ENCODE data around the gene LRMDA. TPM values are rescaled to one million over a fixed set of nuclear protein-coding genes. Genes with fewer than 3 reads are reported as not detected.

LRMDA gene
- polyA plus RNA-seq, 1 donor (not counting 4 experiments of a cell fraction or from before 2014, with no cell fraction given) = not detected

- no peaks in the 10 kb centered on the region for H3K79me2 ChIP-seq (ENCODE audit: control insufficient read depth, insufficient read depth, low read length)
- no peaks in the 10 kb centered on the region for H3K9me1 ChIP-seq (ENCODE audit: control insufficient read depth, extremely low read depth, insufficient read depth, low read length)
- no peaks in the 10 kb centered on the region for H4K20me1 ChIP-seq (ENCODE audit: control insufficient read depth, extremely low read depth, insufficient read depth, low read length)
- TF ChIP-seq EZH2 (IDR thresholded peaks at IDR 0.05; ENCODE audit: low read length) (no peak), CTCF (optimal IDR thresholded peaks at IDR 0.05 in 1 of 3, IDR thresholded peaks at IDR 0.05 in 1 of 3, conservative IDR thresholded peaks at IDR 0.05 in 1 of 3; ENCODE audit: extremely low read depth in 1 of 3, insufficient read depth in 2 of 3, low read length in 3 of 3) (no peak)
- no peak overlapping the region for H2AFZ ChIP-seq (ENCODE audit: control insufficient read depth, low read length)
- dilution Hi-C loops (cut with MboI; ENCODE audit: extremely low pct_ligation_motif_present, low sequenced_read_pairs) = no loop called here
- no peak overlapping the region for H3K9ac ChIP-seq (ENCODE audit: control insufficient read depth, extremely low read depth, insufficient read depth, low read length)
- H3K36me3 ChIP-seq (ENCODE audit: control insufficient read depth in 2 of 2, extremely low read depth in 1 of 2, insufficient read depth in 2 of 2, low read length in 2 of 2) = no peaks in the 10 kb centered on the region
- no peaks in the 10 kb centered on the region for H3K9me3 ChIP-seq (ENCODE audit: control insufficient read depth, low read depth, low read length)
- no peak overlapping the region for H3K4me3 ChIP-seq (ENCODE audit: control insufficient read depth in 2 of 3, extremely low read depth in 1 of 3, insufficient read depth in 2 of 3, low read depth in 1 of 3, low read length in 3 of 3)
- H3K27me3 ChIP-seq (ENCODE audit: control insufficient read depth, extremely low read depth, insufficient read depth, low read length) = no peaks in the 10 kb centered on the region
- no peak overlapping the region for H3K4me2 ChIP-seq (ENCODE audit: control insufficient read depth, extremely low read depth, insufficient read depth, low read depth, low read length)
- no peaks in the 10 kb centered on the region for H3K4me1 ChIP-seq (ENCODE audit: control insufficient read depth, extremely low read depth, insufficient read depth, low read length)
- FAIRE-seq (no peak), DNase-seq (ENCODE audit: low read depth, low spot score) (no peak)
- no peak overlapping the region for H3K27ac ChIP-seq (ENCODE audit: control insufficient read depth, insufficient read depth, low read length)
Observed at GRCh38 chr10:76572021-76572420, 1140.6 kb downstream of the LRMDA start.

GRCh38 chr10:76576276-76576962, 1145.0 kb downstream of the LRMDA start:
- H3K27me3 ChIP-seq (ENCODE audit: control insufficient read depth, extremely low read depth, insufficient read depth, low read length) = no peaks in the 10 kb centered on the region
- H3K4me3 ChIP-seq (ENCODE audit: control insufficient read depth in 2 of 3, extremely low read depth in 1 of 3, insufficient read depth in 2 of 3, low read depth in 1 of 3, low read length in 3 of 3) = no peak overlapping the region
- no peak overlapping the region for H2AFZ ChIP-seq (ENCODE audit: control insufficient read depth, low read length)
- H4K20me1 ChIP-seq (ENCODE audit: control insufficient read depth, extremely low read depth, insufficient read depth, low read length) = no peaks in the 10 kb centered on the region
- dilution Hi-C loops (cut with MboI; ENCODE audit: extremely low pct_ligation_motif_present, low sequenced_read_pairs) = no loop called here
- H3K4me2 ChIP-seq (ENCODE audit: control insufficient read depth, extremely low read depth, insufficient read depth, low read depth, low read length) = no peak overlapping the region
- H3K4me1 ChIP-seq (ENCODE audit: control insufficient read depth, extremely low read depth, insufficient read depth, low read length) = no peaks in the 10 kb centered on the region
- H3K9ac ChIP-seq (ENCODE audit: control insufficient read depth, extremely low read depth, insufficient read depth, low read length) = no peak overlapping the region
- no peaks in the 10 kb centered on the region for H3K79me2 ChIP-seq (ENCODE audit: control insufficient read depth, insufficient read depth, low read length)
- no peaks in the 10 kb centered on the region for H3K36me3 ChIP-seq (ENCODE audit: control insufficient read depth in 2 of 2, extremely low read depth in 1 of 2, insufficient read depth in 2 of 2, low read length in 2 of 2)
- DNase-seq (ENCODE audit: low read depth, low spot score) (no peak), FAIRE-seq (no peak)
- H3K9me1 ChIP-seq (ENCODE audit: control insufficient read depth, extremely low read depth, insufficient read depth, low read length) = no peaks in the 10 kb centered on the region
- TF ChIP-seq EZH2 (IDR thresholded peaks at IDR 0.05; ENCODE audit: low read length) = no peak
- TF ChIP-seq CTCF (optimal IDR thresholded peaks at IDR 0.05 in 1 of 3, IDR thresholded peaks at IDR 0.05 in 1 of 3, conservative IDR thresholded peaks at IDR 0.05 in 1 of 3; ENCODE audit: extremely low read depth in 1 of 3, insufficient read depth in 2 of 3, low read length in 3 of 3) = no peak
- H3K27ac ChIP-seq (ENCODE audit: control insufficient read depth, insufficient read depth, low read length) = no peak overlapping the region
- no peaks in the 10 kb centered on the region for H3K9me3 ChIP-seq (ENCODE audit: control insufficient read depth, low read depth, low read length)

Measured in keratinocyte (primary cell).